NCI-H748 (cell line): Measurements from ENCODE around the gene PTPRT.

ENCODE experiments used
- DNase-seq: peaks from one replicate; lab custom pipeline; 2025; ENCODE audit not compliant: unreplicated experiment; lab: John Stamatoyannopoulos, UW

The PTPRT gene

GRCh38 chr20:42159808-42160207 is 1029.9 kb downstream of the PTPRT start:
- DNase-seq = no peak

DNA sequence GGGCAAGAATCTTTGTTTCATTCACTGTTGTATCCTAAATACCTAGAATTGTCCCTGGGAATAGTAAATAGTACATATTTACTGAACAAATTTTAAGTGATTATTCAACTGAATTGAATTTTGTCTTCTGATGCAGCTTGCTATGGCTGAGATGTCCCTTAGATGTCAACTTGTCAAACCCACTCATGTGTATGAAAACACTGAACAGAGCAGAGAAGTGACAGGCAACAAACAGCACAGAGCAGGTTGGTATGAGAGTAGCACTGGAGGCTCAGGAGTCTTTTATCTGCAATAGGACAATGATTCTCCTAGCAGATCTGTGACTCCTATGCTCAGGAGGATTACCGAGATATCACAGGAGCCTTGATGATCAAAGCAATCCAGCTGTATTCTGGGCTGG is 1031.4 kb downstream of the PTPRT start:
- no peak for DNase-seq

- DNase-seq = no peak
Measured at GRCh38 chr20:42155586-42155985, 1034.1 kb downstream of the PTPRT start.

DNA sequence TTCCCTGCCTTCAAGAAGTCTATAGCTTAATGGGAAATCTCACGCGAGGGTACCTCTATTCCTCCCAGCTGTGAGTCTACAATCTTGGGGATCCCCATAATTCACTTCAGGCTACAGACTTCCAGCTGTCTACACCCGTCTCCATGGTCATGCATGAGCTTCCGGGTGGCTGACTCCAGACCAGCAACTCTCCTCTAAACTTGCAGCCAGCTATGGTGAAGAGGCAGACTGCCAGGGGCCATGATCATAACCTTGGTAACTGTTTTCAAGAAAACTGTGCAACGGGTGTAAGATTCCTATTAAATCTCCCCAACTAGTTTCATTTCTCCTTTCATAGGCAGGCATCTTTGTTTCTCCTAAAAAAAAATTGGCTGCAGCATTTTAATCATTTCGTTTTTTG is 1037.1 kb downstream of the PTPRT start:
- DNase-seq = no peak

GRCh38 chr20:42150230-42150629 is 1039.5 kb downstream of the PTPRT start:
- no peak for DNase-seq

DNA sequence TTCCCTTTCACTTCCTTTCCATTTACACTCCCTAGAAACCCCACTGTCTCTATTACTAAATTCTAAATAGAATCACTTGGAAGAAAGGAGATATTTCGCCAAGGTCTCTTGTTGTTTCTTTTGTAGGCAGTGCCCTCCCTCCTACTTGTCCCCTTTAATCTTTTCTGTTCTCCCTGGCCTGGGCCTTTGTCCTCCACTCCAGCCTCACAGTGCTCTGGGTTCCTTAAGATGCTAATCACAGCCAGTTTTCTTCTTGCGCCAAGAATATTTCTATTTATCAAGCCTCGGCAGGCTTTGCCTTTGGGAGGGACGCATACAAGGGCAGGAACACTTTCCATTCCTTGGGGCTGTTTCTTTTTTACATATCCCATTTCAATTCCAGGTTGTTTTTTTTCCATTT is 1051.0 kb downstream of the PTPRT start:
- DNase-seq = no peak

DNA sequence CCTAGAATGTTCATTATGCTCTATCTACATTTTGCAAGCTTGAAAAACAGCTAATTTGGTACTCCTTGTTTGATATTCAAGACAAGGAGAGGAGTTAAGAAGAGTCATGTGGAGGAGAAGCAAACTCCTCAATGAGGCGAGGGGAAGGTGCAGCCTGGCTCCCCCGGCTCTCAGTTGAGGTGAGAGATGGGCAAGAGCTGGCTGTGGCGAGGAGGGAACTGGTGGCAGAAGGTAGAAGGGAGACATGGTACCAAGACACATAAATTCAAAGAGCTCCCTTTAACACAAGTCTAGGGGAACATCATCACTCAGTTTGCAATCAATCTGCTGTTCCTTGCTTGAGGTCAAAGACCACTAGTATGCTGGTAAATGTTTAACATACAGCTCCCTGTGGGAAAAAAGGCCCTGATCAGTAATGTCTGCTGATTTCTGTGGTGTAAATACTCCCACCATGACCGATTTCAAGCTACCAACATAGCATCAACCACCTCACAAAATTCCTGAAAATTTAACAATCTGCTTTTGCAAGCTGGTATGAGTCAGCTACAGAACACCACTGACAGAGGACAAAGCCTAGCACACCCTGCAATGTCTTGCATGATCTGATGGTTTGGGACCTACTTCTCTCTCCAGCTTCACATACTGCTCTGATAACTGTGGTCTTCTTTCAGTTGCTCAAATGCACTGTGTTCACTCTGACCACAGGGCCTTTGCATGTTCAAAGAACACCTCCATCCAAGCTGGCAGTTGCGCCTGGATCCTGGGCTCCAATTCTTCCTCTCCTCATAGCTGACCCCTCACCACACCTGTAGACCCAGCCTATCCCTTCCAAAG is 1055.2 kb downstream of the PTPRT start:
- DNase-seq = no peak

DNA sequence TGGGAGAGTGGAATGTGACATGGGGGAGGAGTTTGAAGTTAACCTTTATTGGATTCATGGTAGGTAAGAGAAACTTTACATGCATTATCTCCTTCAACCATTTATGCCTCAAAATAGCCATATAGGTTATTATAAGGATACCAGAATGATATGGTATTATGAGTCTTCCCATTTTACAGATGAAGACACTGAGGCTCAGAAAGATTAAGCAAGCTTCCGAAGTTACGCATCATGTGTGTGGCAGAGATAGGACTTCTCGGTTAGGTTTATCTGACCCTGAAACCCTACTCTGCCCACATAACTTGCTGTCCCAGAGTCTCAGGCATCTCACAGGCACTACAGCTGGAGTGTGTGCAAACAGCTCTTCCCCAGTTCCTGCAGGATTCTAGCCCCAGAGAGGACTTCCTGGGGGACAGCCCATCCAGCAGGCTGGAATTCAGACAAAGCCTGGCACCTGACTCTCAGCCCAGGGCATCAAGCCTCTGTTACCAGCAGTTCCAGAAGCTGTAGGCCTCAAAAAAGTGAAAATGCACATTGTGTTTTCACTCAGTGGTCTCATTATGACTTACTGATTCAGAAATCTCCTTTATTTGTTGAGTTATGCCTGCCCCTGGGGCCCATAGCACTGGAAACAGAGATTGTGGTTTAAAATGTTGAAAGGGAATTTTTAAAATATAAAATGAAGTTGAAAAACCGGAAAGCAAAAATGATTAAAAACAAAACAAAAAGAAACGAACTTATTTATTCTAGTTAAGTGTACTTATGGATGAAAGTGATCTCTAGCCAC is 1058.7 kb downstream of the PTPRT start:
- DNase-seq = no peak

DNA sequence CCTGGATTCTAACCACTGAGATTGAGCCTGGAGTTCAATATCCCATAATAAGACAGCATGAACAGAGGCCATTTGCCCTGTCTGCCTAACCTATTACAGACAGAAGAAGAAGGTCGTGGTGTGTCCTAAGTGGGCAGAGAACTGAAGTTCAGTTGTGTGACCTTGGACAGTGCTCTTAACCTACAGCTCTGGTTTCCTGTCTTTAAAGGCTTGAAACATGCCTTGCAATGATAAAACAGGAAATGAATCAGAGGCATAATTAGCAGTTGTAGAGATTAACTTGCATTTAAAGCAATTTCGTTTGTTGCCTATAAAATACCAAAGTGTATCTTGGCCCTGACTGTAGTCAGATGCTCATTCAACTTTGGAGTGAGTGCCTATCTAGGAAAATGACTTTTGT is 1064.3 kb downstream of the PTPRT start:
- DNase-seq = no peak

GRCh38 chr20:42123981-42124473 is 1065.7 kb downstream of the PTPRT start:
- DNase-seq = no peak

DNA sequence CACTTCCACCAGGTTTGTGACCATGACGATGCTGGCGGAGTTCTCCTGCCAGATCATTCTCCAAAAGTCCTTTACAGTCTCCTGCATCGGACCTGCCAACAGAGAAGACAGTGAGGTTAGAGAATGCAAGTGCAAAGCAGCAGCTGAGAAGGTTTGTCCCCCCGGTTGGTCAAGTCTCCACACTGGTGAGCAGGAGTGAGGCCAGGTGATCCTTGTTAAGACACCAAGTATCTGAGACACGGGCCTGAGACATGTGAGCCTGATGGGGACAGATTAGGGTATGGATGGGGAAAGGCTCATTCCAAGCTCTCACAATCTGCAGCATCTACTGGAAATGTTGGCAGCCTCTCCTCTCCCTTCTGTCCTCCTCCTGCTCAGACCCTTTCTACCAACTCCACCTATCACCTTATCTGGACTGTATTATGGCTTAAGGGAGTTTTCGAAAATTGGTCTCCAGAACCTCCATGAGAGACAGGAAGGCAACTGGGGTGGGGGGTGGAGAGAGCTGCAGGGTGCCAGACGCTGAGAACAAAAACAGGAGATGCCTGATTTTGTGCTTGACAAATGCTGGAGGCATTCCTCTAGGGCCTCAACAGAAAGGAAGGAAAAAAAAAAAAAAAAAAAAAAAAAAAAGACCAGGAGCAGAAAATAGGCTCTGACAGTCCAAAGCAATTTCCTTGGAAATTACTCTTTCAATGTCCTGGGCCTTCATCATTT is 1071.1 kb downstream of the PTPRT start:
- DNase-seq = no peak

DNA sequence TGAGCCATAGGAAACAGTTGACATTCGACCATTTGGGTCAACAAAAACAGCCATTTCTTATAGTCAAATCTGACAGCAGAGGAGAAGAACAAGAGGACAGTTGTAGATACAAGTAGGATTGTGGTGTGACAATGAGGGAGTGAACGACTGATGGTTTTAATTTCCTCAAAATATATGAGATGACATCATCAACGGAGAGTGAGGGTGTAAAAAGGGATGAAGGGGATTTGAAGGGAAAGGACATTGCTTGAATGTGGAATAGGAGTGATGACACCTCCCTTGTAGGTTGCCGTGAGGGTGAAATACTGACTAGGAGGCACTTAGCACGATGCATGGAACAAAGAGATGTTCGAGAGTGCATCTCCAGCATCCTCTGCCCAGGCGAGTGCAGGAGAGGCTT is 1071.7 kb downstream of the PTPRT start:
- DNase-seq = no peak

GRCh38 chr20:42113236-42113635 is 1076.5 kb downstream of the PTPRT start:
- no peak for DNase-seq

GRCh38 chr20:42112161-42112560 is 1077.5 kb downstream of the PTPRT start:
- DNase-seq = no peak

- DNase-seq = no peak
Measured at GRCh38 chr20:42111349-42111748, 1078.4 kb downstream of the PTPRT start.

- no peak for DNase-seq
Measured at GRCh38 chr20:42110301-42110700, 1079.4 kb downstream of the PTPRT start.

DNA sequence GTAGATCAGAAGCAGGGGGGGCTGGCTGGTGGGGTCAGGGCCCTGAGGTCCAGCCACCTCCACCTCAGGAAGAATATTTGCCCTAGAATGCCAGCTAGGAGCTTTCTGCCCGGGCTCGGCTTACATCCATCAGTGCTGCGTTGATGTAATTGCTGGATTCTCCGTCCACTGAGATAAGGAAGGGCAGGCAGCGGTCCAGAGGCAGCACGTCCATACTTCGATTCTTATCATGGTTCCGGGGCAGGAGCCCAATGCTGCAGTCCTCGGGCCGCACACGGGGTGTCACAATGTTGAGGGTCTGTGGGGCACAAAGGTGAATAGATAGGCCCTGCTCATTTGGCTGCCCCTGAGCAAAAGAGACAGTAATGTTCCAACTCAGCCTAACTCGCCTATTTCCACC is 1087.7 kb downstream of the PTPRT start:
- DNase-seq = no peak

GRCh38 chr20:42100137-42100704 is 1089.5 kb downstream of the PTPRT start:
- no peak for DNase-seq

DNA sequence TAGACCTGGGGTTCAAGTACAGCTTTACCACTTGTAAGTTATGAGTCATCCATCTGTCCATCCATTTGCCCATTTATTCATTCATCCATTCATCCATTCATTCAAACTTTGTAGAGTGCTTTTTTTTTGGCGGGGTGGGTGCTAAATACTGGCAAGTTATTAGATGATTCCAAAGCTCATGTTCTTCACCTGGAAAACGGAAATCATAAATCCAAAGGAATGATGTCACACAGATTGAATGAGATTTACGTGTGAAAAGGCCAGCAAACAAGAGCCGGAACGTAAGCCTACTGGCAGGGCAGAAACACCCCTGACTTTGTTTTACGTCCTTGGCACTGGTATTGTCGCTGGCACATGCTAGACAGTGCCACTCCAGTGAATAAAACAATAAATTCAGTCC is 1090.6 kb downstream of the PTPRT start:
- peak; percentile 77 for DNase-seq

- peak; percentile 98 for DNase-seq
Measured at GRCh38 chr20:42098418-42098817, 1091.3 kb downstream of the PTPRT start.

DNA sequence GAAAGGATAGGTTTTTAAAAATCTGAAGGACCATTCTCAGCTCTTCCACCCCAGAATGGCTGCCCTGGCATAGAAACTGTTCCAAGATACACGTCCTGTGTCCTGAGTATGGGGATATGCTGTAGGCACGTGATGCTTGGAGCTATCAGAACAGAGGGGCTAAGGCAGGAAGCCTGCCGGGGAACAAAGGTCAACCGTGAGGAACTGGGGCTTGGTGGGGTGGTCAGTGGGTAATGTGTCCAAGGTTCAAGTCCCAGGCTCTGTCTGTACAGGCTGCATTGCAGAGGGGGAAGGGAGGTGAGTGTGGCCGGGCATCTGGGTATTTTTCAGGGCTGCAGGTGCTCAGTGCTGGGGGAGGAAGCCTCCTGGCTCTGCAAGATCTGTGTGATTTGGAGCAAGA is 1092.0 kb downstream of the PTPRT start:
- no peak for DNase-seq
